PC-9 (cell line): Measurements from ENCODE around the gene TRABD2B.

ENCODE experiments used
- CTCF ChIP-seq: fragments of 200-600 bp; sonication (generic); conservative IDR thresholded peaks from 2 replicates; pipeline ENCODE4 v1.6.1; 2017; ENCODE audit warnings: mixed run types, antibody characterized with exemption, mild to moderate bottlenecking, moderate library complexity
- EZH2 ChIP-seq: fragments of 200-600 bp; sonication (generic); IDR thresholded peaks from 2 replicates; pipeline ENCODE4 v1.8.0; 2017; ENCODE audit warnings: antibody characterized with exemption, low read depth

GRCh38 chr1:47976728-47977127 lies 20.5 kb downstream of the TRABD2B start:
- TF ChIP-seq CTCF (no peak), EZH2 (no peak)
